OCI-LY3 (cell line): ENCODE measurements around the gene EWSR1.

Experiments used
- CTCF ChIP-seq: fragments of 200-600, 300-600 bp; sonication (generic); IDR thresholded peaks from 2 replicates; pipeline ENCODE4 v1.5.1; 2014; ENCODE audit warnings: antibody characterized with exemption, low read length, low read depth
- EZH2phosphoT487 ChIP-seq: fragments of 200-600 bp; shearing (Covaris generic); IDR thresholded peaks from 2 replicates; pipeline ENCODE4 v1.6.1; 2018; ENCODE audit warnings: antibody characterized with exemption, mixed run types, low read depth

GRCh38 chr22:29302402-29302680 lies 34.3 kb downstream of the EWSR1 start:
- TF ChIP-seq CTCF (no peak), EZH2phosphoT487 (no peak)
